HCT116 (cell line): ENCODE data around the gene HERC6. TPM values are rescaled to one million over a fixed set of nuclear protein-coding genes. Genes with fewer than 3 reads are reported as not detected.

Experiments
- ATAC-seq: fragments of 200-7000 bp; cut with Tn5 transposase; 2 replicates; pipeline ENCODE4 v1.9.1; 2020; ENCODE audit warnings: mild to moderate bottlenecking, moderate library complexity
- BruUV-seq: library from RNA; stranded (reverse); fragments of 400-500 nt; replicated peaks from 2 replicates; lab custom pipeline; 2021; lab: Mats Ljungman, UMichigan
- CTCF ChIA-PET: fragments of 300-600 bp; sonication (Branson Sonifier 250); formaldehyde crosslinking; loops from one replicate; lab custom pipeline; 2021; ENCODE audit warnings: antibody characterized with exemption; lab: Charles Lee
- POLR2A ChIA-PET: fragments of 300-600, 350-600 bp; sonication (Branson Sonifier 250); formaldehyde crosslinking; loops from one replicate; lab custom pipeline; 2021; ENCODE audit warnings: antibody characterized with exemption; lab: Charles Lee
- RAD21 ChIA-PET, 2 experiments: fragments of 300-600 bp; sonication (Branson Sonifier 250); formaldehyde crosslinking; loops; one replicate each; lab custom pipeline; 2023; ENCODE audit warnings: low total read pairs in 2 of 2; ENCODE audit not compliant: uncharacterized antibody in 2 of 2, unreplicated experiment in 2 of 2, low non-redundant PET in 1 of 2; lab: Charles Lee
- DNase-seq: peaks from one replicate; pipeline ENCODE4 v3.0.0-alpha.2; 2010; ENCODE audit warnings: low read depth, low spot score
- H2AFZ ChIP-seq: fragments of 200-600 bp; shearing (Covaris generic), sonication (generic); 2 replicates; pipeline ENCODE4 v1.6.1; 2017; ENCODE audit warnings: low read depth, mixed run types, mixed read lengths, antibody characterized with exemption, low read length; ENCODE audit not compliant: poor library complexity, severe bottlenecking
- H3K27ac ChIP-seq: 2 replicates; pipeline ENCODE4 v1.5.1; 2012; ENCODE audit warnings: low read depth, low read length
- H3K27me3 ChIP-seq: fragments of 200-600 bp; sonication (generic); 2 replicates; pipeline ENCODE4 v1.6.1; 2016; ENCODE audit warnings: mixed run types, low read length, mixed read lengths; ENCODE audit not compliant: insufficient read depth
- H3K36me3 ChIP-seq, 2 experiments: fragments of 200-500 bp in 1 of 2; fragments of 200-600 bp in 1 of 2; sonication (Bioruptor generic) in 1 of 2; sonication (generic) in 1 of 2; 2 replicates each; pipeline versions ENCODE4 v1.5.1 to v1.6.1; 2014 to 2016; ENCODE audit warnings: low read length in 2 of 2, inconsistent platforms in 1 of 2, mixed read lengths in 1 of 2, mixed run types in 1 of 2; ENCODE audit not compliant: insufficient read depth in 2 of 2, control insufficient read depth in 1 of 2
- H3K4me1 ChIP-seq, 2 experiments: fragments of 200-600 bp in 1 of 2; sonication (generic) in 1 of 2; 2 replicates each; pipeline versions ENCODE4 v1.5.1 to v1.6.1; 2012 to 2017; ENCODE audit warnings: low read length in 2 of 2, inconsistent platforms in 1 of 2, mild to moderate bottlenecking in 1 of 2, mixed read lengths in 1 of 2, mixed run types in 1 of 2, moderate library complexity in 1 of 2; ENCODE audit not compliant: insufficient read depth in 2 of 2, control insufficient read depth in 1 of 2
- H3K4me2 ChIP-seq: fragments of 200-600 bp; sonication (generic); 2 replicates; pipeline ENCODE4 v1.6.1; 2017; ENCODE audit warnings: mixed run types, low read length, mixed read lengths
- H3K4me3 ChIP-seq, 2 experiments: fragments of 200-600 bp in 1 of 2; sonication (generic) in 1 of 2; replicated peaks in 1 of 2; 2 replicates each; pipeline ENCODE4 v1.5.1; 2011 to 2016; ENCODE audit warnings: low read length in 2 of 2, control low read depth in 1 of 2, low read depth in 1 of 2, mild to moderate bottlenecking in 1 of 2, mixed read lengths in 1 of 2, mixed run types in 1 of 2
- H3K79me2 ChIP-seq: fragments of 200-600 bp; sonication (generic); 2 replicates; pipeline ENCODE4 v1.6.1; 2017; ENCODE audit warnings: mild to moderate bottlenecking, mixed run types, low read length, moderate library complexity, mixed read lengths; ENCODE audit not compliant: insufficient read depth
- H3K9ac ChIP-seq: fragments of 200-600 bp; sonication (generic); 2 replicates; pipeline ENCODE4 v1.6.1; 2016; ENCODE audit warnings: low read length, mixed read lengths
- H3K9me2 ChIP-seq: fragments of 200-600 bp; sonication (generic), shearing (Covaris generic); 2 replicates; pipeline ENCODE4 v1.6.1; 2017; ENCODE audit warnings: mixed run types, mild to moderate bottlenecking, moderate library complexity; ENCODE audit not compliant: insufficient read depth
- H3K9me3 ChIP-seq, 2 experiments: fragments of 200-500 bp in 1 of 2; fragments of 200-600 bp in 1 of 2; sonication (Bioruptor generic) in 1 of 2; sonication (generic) in 1 of 2; 2 replicates each; pipeline ENCODE4 v1.6.1; 2014 to 2017; ENCODE audit warnings: low read length in 2 of 2, mixed read lengths in 2 of 2, inconsistent platforms in 1 of 2, low read depth in 1 of 2, mild to moderate bottlenecking in 1 of 2, mixed run types in 1 of 2, moderate library complexity in 1 of 2; ENCODE audit not compliant: control insufficient read depth in 1 of 2, insufficient read depth in 1 of 2
- H4K20me1 ChIP-seq: fragments of 200-600 bp; sonication (generic), shearing (Covaris generic); 2 replicates; pipeline ENCODE4 v1.6.1; 2017; ENCODE audit warnings: mixed run types, mild to moderate bottlenecking, moderate library complexity; ENCODE audit not compliant: insufficient read depth
- CBX3 ChIP-seq: IDR thresholded peaks from 2 replicates; pipeline ENCODE4 v1.6.1; 2012; ENCODE audit warnings: low read depth
- CEBPB ChIP-seq: IDR thresholded peaks from 2 replicates; pipeline ENCODE4 v1.6.1; 2012; ENCODE audit warnings: low read depth
- CTCF ChIP-seq, 3 experiments: fragments of 200-600 bp in 1 of 3; sonication (generic) in 1 of 3; IDR thresholded peaks in 2 of 3; conservative IDR thresholded peaks in 1 of 3; 2 replicates each; pipeline ENCODE4 v1.5.1; 2012 to 2017; ENCODE audit warnings: low read depth in 2 of 3, low read length in 2 of 3, antibody characterized with exemption in 1 of 3, borderline replicate concordance in 1 of 3, control low read depth in 1 of 3, mild to moderate bottlenecking in 1 of 3, mixed read lengths in 1 of 3, mixed run types in 1 of 3, moderate library complexity in 1 of 3; ENCODE audit not compliant: insufficient read depth in 1 of 3
- RAD21 ChIP-seq: IDR thresholded peaks from 2 replicates; pipeline ENCODE4 v1.6.1; 2012; ENCODE audit warnings: low read depth, mild to moderate bottlenecking
- SP1 ChIP-seq: IDR thresholded peaks from 2 replicates; pipeline ENCODE4 v1.6.1; 2012; ENCODE audit warnings: low read depth
- YY1 ChIP-seq: IDR thresholded peaks from 2 replicates; pipeline ENCODE4 v1.6.1; 2011; ENCODE audit warnings: low read length, low read depth, moderate library complexity, mild to moderate bottlenecking; ENCODE audit not compliant: insufficient replicate concordance; ENCODE audit errors: extremely low read depth
- ZBTB33 ChIP-seq: IDR thresholded peaks from 2 replicates; pipeline ENCODE4 v1.6.1; 2011; ENCODE audit warnings: mild to moderate bottlenecking, low read length, moderate library complexity; ENCODE audit not compliant: insufficient replicate concordance; ENCODE audit errors: extremely low read depth
- intact Hi-C: fragments of 100-400 bp; cut with micrococcal nuclease; formaldehyde crosslinking; loops from 2 replicates; pipeline ENCODE4 v1.10.0; 2022
- total RNA-seq: library from RNA; stranded (reverse); gene quantifications from one replicate; pipeline ENCODE4 v1.2.1, GENCODE V29; 2021; ENCODE audit not compliant: unreplicated experiment

The HERC6 gene
- total RNA-seq, 1 experiment from 2014 or later = 4.9 TPM

GRCh38 chr4:88352062-88352740 is 26.5 kb upstream of the HERC6 start:
- ChIA-PET RAD21 (no interaction called here), POLR2A (no interaction called here), CTCF (interaction anchor here (1.4 to 1.6 kb wide), 2 partner anchors 17 to 26 kb away, joined by 4 to 5 read pairs; partner anchors contain the start of gene HERC6)
- TF ChIP-seq CEBPB = 0 out of 2 replicates have a peak, but pooled peaks have one; percentile 24
- TF ChIP-seq RAD21 = no peak
- Histone ChIP-seq H3K4me2 (peak overlapping the region; percentile 41), H3K9me2 (no peaks in the 10 kb centered on the region), H3K4me3 (no peak overlapping the region), H3K79me2 (no peaks in the 10 kb centered on the region), H3K9me3 (no peaks in the 10 kb centered on the region), H2AFZ (peak overlapping the region; percentile 88), H3K36me3 (no peaks in the 10 kb centered on the region), H3K27me3 (no peaks in the 10 kb centered on the region), H4K20me1 (no peaks in the 10 kb centered on the region), H3K9ac (no peak overlapping the region), H3K27ac (no peak overlapping the region), H3K4me1 (peaks cover 0 to 9% of the 10 kb centered on the region in 2 experiments; a peak in 2 of 4 replicates)
- ATAC-seq = no peak
- DNase-seq = no peak
- BruUV-seq = no TSS peak
- intact Hi-C loops = no loop called here

GRCh38 chr4:88353324-88353723 is 25.3 kb upstream of the HERC6 start:
- H4K20me1 ChIP-seq = no peaks in the 10 kb centered on the region
- TF ChIP-seq SP1 (no peak), ZBTB33 (no peak), CBX3 (no peak), YY1 (no peak), CTCF (IDR thresholded peaks at IDR 0.05 in 2 of 3, conservative IDR thresholded peaks at IDR 0.05 in 1 of 3; ENCODE audit: borderline replicate concordance in 1 of 3, insufficient read depth in 1 of 3, low read depth in 2 of 3, low read length in 2 of 3) (no peak)
- no peaks in the 10 kb centered on the region for H3K27me3 ChIP-seq
- peaks cover 0 to 9% of the 10 kb centered on the region in 2 experiments; a peak in 2 of 4 replicates for H3K4me1 ChIP-seq
- H3K79me2 ChIP-seq = no peaks in the 10 kb centered on the region
- ATAC-seq = no peak
- no peaks in the 10 kb centered on the region for H3K36me3 ChIP-seq
- no peak overlapping the region for H3K9ac ChIP-seq
- ChIA-PET RAD21 (no interaction called here), POLR2A (no interaction called here), CTCF (interaction anchor here (1.0 to 1.6 kb wide), 2 partner anchors 12 to 25 kb away, joined by 3 to 5 read pairs; partner anchors contain the start of gene HERC6)
- H3K9me3 ChIP-seq = no peaks in the 10 kb centered on the region
- H2AFZ ChIP-seq = no peak overlapping the region
- intact Hi-C loops = no loop called here
- H3K4me3 ChIP-seq = no peak overlapping the region
- H3K27ac ChIP-seq = no peak overlapping the region
- no TSS peak for BruUV-seq
- no peak overlapping the region for H3K4me2 ChIP-seq
- DNase-seq = no peak
- H3K9me2 ChIP-seq = no peaks in the 10 kb centered on the region
